ENCODE data around the gene CD48.

Gene CD48

GRCh38 chr1:160651433-160652064, 60.1 kb downstream of the CD48 start:
- TF ChIP-seq POLR2A (IDR thresholded peaks at IDR 0.05; ENCODE audit: low read depth, low read length) = no peak
- DNase-seq (ENCODE audit: insufficient read length, low spot score) (no peak), FAIRE-seq (no peak)

GRCh38 chr1:160647329-160647720, 64.3 kb downstream of the CD48 start:
- FAIRE-seq (no peak), DNase-seq (ENCODE audit: insufficient read length, low spot score) (no peak)
- TF ChIP-seq POLR2A (IDR thresholded peaks at IDR 0.05; ENCODE audit: low read depth, low read length) = no peak

GRCh38 chr1:160646711-160647328, 64.8 kb downstream of the CD48 start, which contains the start of gene SLAMF1:
TSS of gene SLAMF1 (minus strand) at chr1:160647044. CDS start at chr1:160646945, 99 bp downstream.
- no peak for DNase-seq (ENCODE audit: insufficient read length, low spot score)
- no peak for FAIRE-seq

GRCh38 chr1:160646180-160646579, 65.4 kb downstream of the CD48 start:
- TF ChIP-seq POLR2A (IDR thresholded peaks at IDR 0.05; ENCODE audit: low read depth, low read length) = no peak
- no peak for DNase-seq (ENCODE audit: insufficient read length, low spot score)
- no peak for FAIRE-seq

More at GRCh38 chr1:160646711-160647328, 64.8 kb downstream of the CD48 start, which contains the start of gene SLAMF1:
- TF ChIP-seq POLR2A (IDR thresholded peaks at IDR 0.05; ENCODE audit: low read depth, low read length) = no peak

GRCh38 chr1:160645386-160646130, 66.1 kb downstream of the CD48 start:
- FAIRE-seq = no peak
- DNase-seq (ENCODE audit: insufficient read length, low spot score) = no peak
- TF ChIP-seq POLR2A (IDR thresholded peaks at IDR 0.05; ENCODE audit: low read depth, low read length) = no peak

GRCh38 chr1:160644399-160644798, 67.2 kb downstream of the CD48 start:
- no peak for TF ChIP-seq POLR2A (IDR thresholded peaks at IDR 0.05; ENCODE audit: low read depth, low read length)
- no peak for FAIRE-seq
- DNase-seq (ENCODE audit: insufficient read length, low spot score) = no peak

- no peak for DNase-seq (ENCODE audit: insufficient read length, low spot score)
- FAIRE-seq = no peak
- no peak for TF ChIP-seq POLR2A (IDR thresholded peaks at IDR 0.05; ENCODE audit: low read depth, low read length)
These were observed 68.5 kb downstream of the CD48 start for GRCh38 chr1:160643138-160643537.

GRCh38 chr1:160642281-160642644, 69.4 kb downstream of the CD48 start:
- DNase-seq (ENCODE audit: insufficient read length, low spot score) (no peak), FAIRE-seq (no peak)
- no peak for TF ChIP-seq POLR2A (IDR thresholded peaks at IDR 0.05; ENCODE audit: low read depth, low read length)

GRCh38 chr1:160641323-160642280, 70.0 kb downstream of the CD48 start:
- DNase-seq (ENCODE audit: insufficient read length, low spot score) = no peak
- TF ChIP-seq POLR2A (IDR thresholded peaks at IDR 0.05; ENCODE audit: low read depth, low read length) = no peak
- FAIRE-seq = no peak

GRCh38 chr1:160640359-160641123, 71.1 kb downstream of the CD48 start:
- TF ChIP-seq POLR2A (IDR thresholded peaks at IDR 0.05; ENCODE audit: low read depth, low read length) = no peak
- FAIRE-seq = no peak
- no peak for DNase-seq (ENCODE audit: insufficient read length, low spot score)

- no peak for FAIRE-seq
- no peak for TF ChIP-seq POLR2A (IDR thresholded peaks at IDR 0.05; ENCODE audit: low read depth, low read length)
- no peak for DNase-seq (ENCODE audit: insufficient read length, low spot score)
These were observed 72.0 kb downstream of the CD48 start for GRCh38 chr1:160639652-160640051.

GRCh38 chr1:160638926-160639325, 72.7 kb downstream of the CD48 start:
- TF ChIP-seq POLR2A (IDR thresholded peaks at IDR 0.05; ENCODE audit: low read depth, low read length) = no peak
- DNase-seq (ENCODE audit: insufficient read length, low spot score) (no peak), FAIRE-seq (no peak)

GRCh38 chr1:160638540-160638857, 73.1 kb downstream of the CD48 start:
- FAIRE-seq (no peak), DNase-seq (ENCODE audit: insufficient read length, low spot score) (no peak)
- no peak for TF ChIP-seq POLR2A (IDR thresholded peaks at IDR 0.05; ENCODE audit: low read depth, low read length)

Data from H54 (cell line).